HEK293 (cell line): Measurements from ENCODE around the gene AGFG1.

Experiments used
- CTCF ChIA-PET: fragments of 350-600 bp; formaldehyde crosslinking; extraction: SDS; loops from one replicate; lab custom pipeline; 2021; ENCODE audit warnings: antibody characterized with exemption; lab: Yijun Ruan, JAX
- POLR2A ChIA-PET: fragments of 300-600 bp; formaldehyde crosslinking; extraction: SDS; loops from one replicate; lab custom pipeline; 2020; ENCODE audit warnings: antibody characterized with exemption, inconsistent platforms; lab: Yijun Ruan, JAX
- H3K27ac ChIP-seq: fragments of 200-500 bp; sonication (Bioruptor generic); 2 replicates; pipeline ENCODE4 v1.5.1; 2014; ENCODE audit warnings: low read depth, low read length, control low read depth, inconsistent platforms; ENCODE audit errors: extremely low read depth
- H3K36me3 ChIP-seq, 2 experiments: fragments of 200-500 bp in 1 of 2; sonication (Bioruptor generic) in 1 of 2; 1 replicate in 1 of 2; 2 replicates in 1 of 2; pipeline ENCODE4 v1.5.1; 2014 to 2017; ENCODE audit warnings: inconsistent platforms in 2 of 2, low read length in 2 of 2; ENCODE audit not compliant: control insufficient read depth in 2 of 2, insufficient read depth in 1 of 2
- H3K4me1 ChIP-seq: fragments of 200-500 bp; sonication (Bioruptor generic); 2 replicates; pipeline ENCODE4 v1.5.1; 2014; ENCODE audit warnings: mild to moderate bottlenecking, low read length, inconsistent platforms; ENCODE audit not compliant: control insufficient read depth, insufficient read depth
- H3K4me3 ChIP-seq: 2 replicates; pipeline ENCODE4 v1.5.1; 2011; ENCODE audit warnings: low read depth, mild to moderate bottlenecking, control low read depth, low read length, moderate library complexity
- H3K9me3 ChIP-seq: fragments of 200-500 bp; sonication (Bioruptor generic); 2 replicates; pipeline ENCODE4 v1.5.1; 2014; ENCODE audit warnings: low read depth, low read length, inconsistent platforms; ENCODE audit not compliant: control insufficient read depth, insufficient read depth
- BCL11A ChIP-seq: fragments of 450-650 bp; formaldehyde crosslinking; IDR thresholded peaks from 2 replicates; pipeline ENCODE4 v1.5.1; 2016; ENCODE audit warnings: low read depth, missing biosample characterization, missing genetic modification characterization
- CTCF ChIP-seq: fragments of 450-650 bp; formaldehyde crosslinking; IDR thresholded peaks from 2 replicates; pipeline ENCODE4 v1.5.1; 2016; ENCODE audit warnings: missing biosample characterization, missing genetic modification characterization
- FEZF1 ChIP-seq: fragments of 450-650 bp; formaldehyde crosslinking; IDR thresholded peaks from 2 replicates; pipeline ENCODE4 v1.5.1; 2016; ENCODE audit warnings: missing biosample characterization, missing genetic modification characterization
- INSM2 ChIP-seq: fragments of 450-650 bp; formaldehyde crosslinking; IDR thresholded peaks from 2 replicates; pipeline ENCODE4 v1.5.1; 2016; ENCODE audit warnings: missing biosample characterization, missing genetic modification characterization
- REPIN1 ChIP-seq: fragments of 450-650 bp; formaldehyde crosslinking; IDR thresholded peaks from 2 replicates; pipeline ENCODE4 v1.5.1; 2017; ENCODE audit warnings: missing biosample characterization, missing genetic modification characterization, low read depth
- TSHZ1 ChIP-seq: fragments of 450-650 bp; formaldehyde crosslinking; IDR thresholded peaks from 2 replicates; pipeline ENCODE4 v1.5.1; 2016; ENCODE audit warnings: missing biosample characterization, missing genetic modification characterization, borderline replicate concordance
- ZBTB1 ChIP-seq: fragments of 450-650 bp; formaldehyde crosslinking; IDR thresholded peaks from 2 replicates; pipeline ENCODE4 v1.5.1; 2016; ENCODE audit warnings: missing biosample characterization, missing genetic modification characterization
- ZBTB8A ChIP-seq: fragments of 450-650 bp; formaldehyde crosslinking; IDR thresholded peaks from 2 replicates; pipeline ENCODE4 v1.5.1; 2016; ENCODE audit warnings: missing biosample characterization, missing genetic modification characterization
- ZIC2 ChIP-seq: fragments of 450-650 bp; formaldehyde crosslinking; IDR thresholded peaks from 2 replicates; pipeline ENCODE4 v1.5.1; 2016; ENCODE audit warnings: missing biosample characterization, missing genetic modification characterization
- ZNF2 ChIP-seq: fragments of 450-650 bp; formaldehyde crosslinking; IDR thresholded peaks from 2 replicates; pipeline ENCODE4 v1.5.1; 2016; ENCODE audit warnings: missing biosample characterization, missing genetic modification characterization
- ZNF202 ChIP-seq: fragments of 450-650 bp; formaldehyde crosslinking; IDR thresholded peaks from 2 replicates; pipeline ENCODE4 v1.5.1; 2016; ENCODE audit warnings: missing biosample characterization, missing genetic modification characterization, borderline replicate concordance
- ZNF280D ChIP-seq: fragments of 450-650 bp; formaldehyde crosslinking; IDR thresholded peaks from 2 replicates; pipeline ENCODE4 v1.5.1; 2016; ENCODE audit warnings: missing biosample characterization, missing genetic modification characterization
- ZNF366 ChIP-seq: fragments of 450-650 bp; formaldehyde crosslinking; conservative IDR thresholded peaks from 2 replicates; pipeline ENCODE4 v1.5.1; 2016; ENCODE audit warnings: missing biosample characterization, missing genetic modification characterization
- ZNF394 ChIP-seq: fragments of 450-650 bp; formaldehyde crosslinking; IDR thresholded peaks from 2 replicates; pipeline ENCODE4 v1.5.1; 2016; ENCODE audit warnings: missing biosample characterization, missing genetic modification characterization, mild to moderate bottlenecking, moderate library complexity, borderline replicate concordance
- ZNF48 ChIP-seq: fragments of 450-650 bp; formaldehyde crosslinking; IDR thresholded peaks from 2 replicates; pipeline ENCODE4 v1.5.1; 2016; ENCODE audit warnings: missing biosample characterization, missing genetic modification characterization
- ZNF488 ChIP-seq: fragments of 450-650 bp; formaldehyde crosslinking; IDR thresholded peaks from 2 replicates; pipeline ENCODE4 v1.5.1; 2016; ENCODE audit warnings: missing biosample characterization, missing genetic modification characterization
- ZNF513 ChIP-seq: fragments of 450-650 bp; IDR thresholded peaks from 2 replicates; pipeline ENCODE4 v1.5.1; 2018; ENCODE audit warnings: missing biosample characterization, missing genetic modification characterization
- ZNF626 ChIP-seq: fragments of 450-650 bp; sonication (Bioruptor Pico); formaldehyde crosslinking; IDR thresholded peaks from 2 replicates; pipeline ENCODE4 v1.5.1; 2018; ENCODE audit warnings: missing biosample characterization, missing genetic modification characterization, inconsistent platforms
- ZNF629 ChIP-seq: fragments of 450-650 bp; formaldehyde crosslinking; IDR thresholded peaks from 2 replicates; pipeline ENCODE4 v1.5.1; 2017; ENCODE audit warnings: missing biosample characterization, missing genetic modification characterization
- ZNF707 ChIP-seq: fragments of 450-650 bp; formaldehyde crosslinking; IDR thresholded peaks from 2 replicates; pipeline ENCODE4 v1.5.1; 2016; ENCODE audit warnings: missing biosample characterization, missing genetic modification characterization
- ZNF791 ChIP-seq: fragments of 450-650 bp; formaldehyde crosslinking; IDR thresholded peaks from 2 replicates; pipeline ENCODE4 v1.5.1; 2016; ENCODE audit warnings: missing biosample characterization, missing genetic modification characterization

AGFG1 gene

GRCh38 chr2:227450311-227450841, 21.6 kb upstream of the AGFG1 start (continued):
- TF ChIP-seq ZNF791 (tag by site-specific recombination) (no peak), INSM2 (tag by site-specific recombination) (no peak), REPIN1 (tag by site-specific recombination) (no peak), ZBTB8A (tag by site-specific recombination) (no peak), ZBTB1 (tag by site-specific recombination) (no peak), ZNF2 (tag by site-specific recombination) (no peak), ZIC2 (tag by site-specific recombination) (no peak), TSHZ1 (tag by site-specific recombination) (no peak)

- Histone ChIP-seq H3K9me3 (no peaks in the 10 kb centered on the region), H3K4me3 (no peak overlapping the region), H3K27ac (no peak overlapping the region), H3K4me1 (no peaks in the 10 kb centered on the region), H3K36me3 (no peaks in the 10 kb centered on the region)
- CTCF ChIA-PET = no interaction called here
- POLR2A ChIA-PET = no interaction called here
- TF ChIP-seq ZNF366 (tag by site-specific recombination) = no peak
- no peak for TF ChIP-seq ZNF707 (tag by site-specific recombination)
- no peak for TF ChIP-seq ZNF202 (tag by site-specific recombination)
- TF ChIP-seq ZNF626 = no peak
- TF ChIP-seq ZNF48 = no peak
- TF ChIP-seq ZNF791 (tag by site-specific recombination) = no peak
- no peak for TF ChIP-seq CTCF (tag by site-specific recombination)
- TF ChIP-seq ZNF280D (tag by site-specific recombination) = no peak
- TF ChIP-seq FEZF1 (tag by site-specific recombination) = no peak
- TF ChIP-seq ZNF488 (tag by site-specific recombination) = no peak
- TF ChIP-seq BCL11A (tag by site-specific recombination) = no peak
- TF ChIP-seq ZNF629 (tag by site-specific recombination) = no peak
- TF ChIP-seq ZNF513 (tag by site-specific recombination) = no peak
- no peak for TF ChIP-seq ZNF394
Observed at GRCh38 chr2:227450926-227451654, 20.9 kb upstream of the AGFG1 start.
